ENCODE results near the gene CACNB4.

- TF ChIP-seq POLR2A (IDR thresholded peaks at IDR 0.05): no peak
- no peak for TF ChIP-seq CTCF (IDR thresholded peaks at IDR 0.05)
- no peak for TF ChIP-seq POLR2AphosphoS5 (IDR thresholded peaks at IDR 0.05)
These were observed 120.1 kb downstream of the CACNB4 start for GRCh38 chr2:151978709-151979108.

Data from breast epithelium (tissue), 3 donors.